Subcutaneous abdominal adipose tissue (tissue), 5 donors: ENCODE results near the gene MAML3.

Experiments used
- H3K27ac ChIP-seq: one replicate; pipeline ENCODE4 v1.7.0; 2013; ENCODE audit warnings: low read depth, mild to moderate bottlenecking, inconsistent platforms, low read length, moderate library complexity
- H3K27me3 ChIP-seq, 5 donors: one replicate each; pipeline ENCODE4 v1.7.0; 2013; ENCODE audit warnings: low read length in 5 of 5, inconsistent platforms in 1 of 5; ENCODE audit not compliant: control insufficient read depth in 5 of 5, insufficient read depth in 4 of 5
- H3K36me3 ChIP-seq, 5 donors: one replicate each; pipeline ENCODE4 v1.7.0; 2013; ENCODE audit warnings: low read length in 5 of 5; ENCODE audit not compliant: control insufficient read depth in 5 of 5, insufficient read depth in 5 of 5
- H3K4me1 ChIP-seq, 5 donors: one replicate each; pipeline ENCODE4 v1.7.0; 2013; ENCODE audit warnings: low read length in 5 of 5, mild to moderate bottlenecking in 3 of 5, moderate library complexity in 1 of 5; ENCODE audit not compliant: control insufficient read depth in 5 of 5, insufficient read depth in 5 of 5
- H3K4me3 ChIP-seq, 5 donors: one replicate each; pipeline ENCODE4 v1.7.0; 2013; ENCODE audit warnings: low read length in 5 of 5, low read depth in 1 of 5
- H3K9ac ChIP-seq, 5 donors: one replicate each; pipeline ENCODE4 v1.7.0; 2013; ENCODE audit warnings: low read length in 5 of 5, mild to moderate bottlenecking in 4 of 5, moderate library complexity in 3 of 5
- H3K9me3 ChIP-seq, 5 donors: one replicate each; pipeline ENCODE4 v1.7.0; 2013; ENCODE audit warnings: low read length in 5 of 5; ENCODE audit not compliant: control insufficient read depth in 5 of 5
- donor health status: healthy.
- donor health status: healthy.
- donor health status: healthy.
- donor health status: healthy.
- donor health status: healthy.

MAML3 gene

DNA sequence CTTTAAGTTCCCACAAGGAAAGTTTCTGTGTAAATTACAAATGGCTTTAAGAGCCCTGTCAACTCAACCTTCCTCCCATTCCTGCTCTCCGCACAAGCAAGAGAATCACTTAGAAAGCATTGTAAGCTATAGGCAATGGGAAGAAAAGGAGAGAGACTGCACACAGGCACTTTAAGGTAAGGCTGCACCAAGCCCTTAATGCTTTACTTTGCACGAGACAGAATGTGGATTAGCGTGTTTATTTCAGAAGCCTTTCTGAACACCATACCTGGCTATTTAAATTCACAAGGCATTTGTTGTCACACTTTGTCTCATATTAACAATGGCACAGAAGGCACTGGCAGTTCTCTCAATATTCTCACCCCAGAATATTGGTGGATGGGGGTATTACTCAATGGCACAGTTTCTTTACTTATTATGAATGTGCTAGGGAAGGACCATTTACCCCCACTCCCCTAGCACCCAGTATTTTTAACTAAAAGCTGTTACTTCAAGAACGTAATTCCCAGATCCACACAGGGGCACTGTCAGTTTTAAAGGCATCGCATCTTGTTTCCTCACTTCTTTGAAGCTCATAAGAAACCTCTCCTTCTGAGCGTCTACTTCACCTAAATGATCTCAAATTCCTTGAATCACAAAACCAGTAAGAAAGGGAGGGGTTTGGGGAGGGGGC is 150.0 kb downstream of the MAML3 start:
- Histone ChIP-seq H3K9ac (peak overlapping the region in 4 of 5 donors; percentile 43 to 68 (median 47)), H3K4me3 (peak overlapping the region; percentile 42 to 61 (median 55)), H3K9me3 (no peaks in the 10 kb centered on the region), H3K4me1 (peaks cover 3 to 25% (median 15%) of the 10 kb centered on the region in 5 donors), H3K36me3 (no peaks in the 10 kb centered on the region), H3K27me3 (no peaks in the 10 kb centered on the region), H3K27ac (no peak overlapping the region)

DNA sequence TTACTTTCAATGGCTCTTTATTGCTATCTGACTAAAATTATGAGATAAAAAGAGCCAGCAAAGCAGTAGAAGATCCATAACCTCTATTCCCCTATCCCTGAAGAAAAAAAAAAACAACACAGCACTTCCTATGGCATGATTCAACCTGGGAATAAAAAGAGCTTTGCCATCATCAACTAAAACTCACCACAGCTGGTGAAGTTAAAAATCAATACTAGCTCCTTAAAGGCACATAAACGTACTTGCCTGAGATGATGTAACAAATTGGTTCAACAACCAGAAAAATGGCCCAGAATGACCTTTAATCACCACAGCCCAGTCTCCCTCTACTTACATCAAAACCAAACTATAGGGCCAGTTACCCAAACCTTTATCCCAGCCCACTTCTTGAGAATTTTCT is 153.8 kb downstream of the MAML3 start:
- Histone ChIP-seq H3K9ac (no peak overlapping the region), H3K36me3 (no peaks in the 10 kb centered on the region), H3K4me1 (peaks cover 3 to 24% (median 15%) of the 10 kb centered on the region in 5 donors), H3K27ac (no peak overlapping the region), H3K9me3 (no peaks in the 10 kb centered on the region), H3K4me3 (no peak overlapping the region), H3K27me3 (no peaks in the 10 kb centered on the region)

DNA sequence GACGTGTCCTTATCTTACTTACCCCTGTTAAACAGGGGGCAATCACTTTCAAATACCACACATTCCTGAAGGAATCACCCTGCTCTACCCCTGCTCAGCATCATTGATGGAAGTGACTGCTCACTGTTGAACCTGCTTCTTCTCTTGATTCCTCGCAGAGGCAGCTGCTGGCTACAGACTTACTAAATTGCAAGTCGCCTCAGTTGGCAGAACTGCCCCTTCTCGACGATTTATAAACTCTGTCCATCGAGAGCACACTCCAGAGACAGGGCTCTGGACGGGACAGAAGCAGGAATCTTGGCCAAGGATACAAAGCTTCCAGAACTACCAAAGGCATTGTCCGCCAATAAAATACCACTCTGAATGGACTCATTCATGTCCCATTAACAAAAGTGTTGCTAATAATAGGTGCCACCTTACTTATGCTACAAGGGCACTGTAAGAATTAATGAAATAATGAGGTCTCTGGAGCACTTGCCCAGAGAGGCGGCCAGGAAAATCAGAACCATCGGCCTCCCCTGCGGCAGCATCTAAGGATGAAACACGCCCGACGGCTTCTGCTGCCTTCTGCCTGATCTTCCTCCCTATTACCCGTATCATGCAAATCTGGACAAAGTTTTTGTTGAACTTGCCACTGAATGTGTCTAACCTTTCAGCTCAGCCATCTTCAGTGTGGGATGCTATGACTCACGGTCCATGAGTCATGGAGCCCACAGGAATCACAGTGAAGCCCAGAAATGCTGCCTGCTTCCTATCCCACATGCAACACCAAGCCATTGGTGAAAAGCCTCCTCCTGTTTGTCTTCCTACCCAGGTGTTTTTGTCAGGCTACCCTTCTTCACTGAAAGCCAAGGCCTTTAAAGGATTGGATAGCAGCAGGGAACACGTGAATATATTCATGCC is 164.9 kb downstream of the MAML3 start:
- H3K4me3 ChIP-seq: no peak overlapping the region
- H3K4me1 ChIP-seq: peaks cover 0 to 23% (median 14%) of the 10 kb centered on the region in 5 donors
- no peak overlapping the region for H3K9ac ChIP-seq
- H3K27ac ChIP-seq: no peak overlapping the region
- no peaks in the 10 kb centered on the region for H3K27me3 ChIP-seq
- no peaks in the 10 kb centered on the region for H3K36me3 ChIP-seq
- H3K9me3 ChIP-seq: no peaks in the 10 kb centered on the region

DNA sequence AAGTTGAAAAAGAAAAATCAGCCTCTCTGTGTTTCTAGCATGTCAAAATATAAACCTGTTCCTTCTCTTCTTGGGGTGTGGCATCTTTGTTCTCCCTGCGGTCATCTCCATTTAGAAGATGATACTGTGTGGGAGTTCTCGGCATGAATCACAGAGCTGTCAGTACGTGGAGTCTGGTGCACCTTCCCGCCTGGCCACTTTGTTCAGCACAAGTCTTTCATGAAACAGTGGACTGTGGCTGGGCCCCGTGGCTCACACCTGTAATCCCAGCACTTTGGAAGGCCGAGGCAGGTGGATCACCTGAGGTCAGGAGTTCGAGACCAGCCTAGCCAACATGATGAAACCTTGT is 166.5 kb downstream of the MAML3 start:
- Histone ChIP-seq H3K27me3 (no peaks in the 10 kb centered on the region), H3K9ac (peak overlapping the region in 1 of 5 donors; percentile 9), H3K27ac (no peak overlapping the region), H3K4me1 (peaks cover 0 to 23% (median 14%) of the 10 kb centered on the region in 5 donors), H3K9me3 (no peaks in the 10 kb centered on the region), H3K36me3 (no peaks in the 10 kb centered on the region), H3K4me3 (no peak overlapping the region)

DNA sequence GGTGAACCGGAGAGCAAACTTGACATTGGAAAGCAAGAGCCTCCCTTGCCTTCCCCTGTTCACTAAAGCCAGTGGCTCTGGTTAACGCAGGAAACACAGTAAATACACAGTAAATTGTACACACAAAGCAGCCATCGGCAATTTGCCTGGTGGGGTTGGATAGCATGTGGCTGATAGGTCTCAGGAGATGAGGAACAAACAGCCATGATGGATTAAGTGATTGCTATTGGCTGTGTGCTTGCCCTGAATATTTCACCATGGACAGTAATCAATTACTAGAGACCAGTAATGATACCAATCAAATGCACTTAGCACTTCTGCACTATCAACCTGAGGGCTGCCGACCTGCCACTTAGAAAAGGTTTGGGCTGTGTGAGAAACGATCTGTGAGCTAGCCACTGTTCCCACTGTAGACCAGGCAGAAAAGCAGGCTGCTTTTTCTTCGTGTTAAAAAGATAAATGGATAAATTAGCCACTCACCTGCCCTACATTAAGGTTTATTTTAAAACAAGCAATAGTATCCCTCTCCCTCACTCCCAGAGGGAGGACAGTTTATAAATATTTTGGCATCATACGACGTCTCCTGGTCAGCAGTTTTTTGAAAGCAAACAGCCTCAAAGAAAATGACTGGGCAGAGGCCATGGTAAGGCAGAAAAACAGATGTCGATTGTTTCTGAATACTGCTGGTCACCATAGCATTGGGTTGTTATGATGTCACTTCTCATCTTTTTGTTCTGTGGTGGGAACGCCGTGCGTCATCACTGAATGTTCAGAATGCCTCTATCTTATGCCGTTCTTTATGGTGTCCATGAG is 167.1 kb downstream of the MAML3 start:
- Histone ChIP-seq H3K36me3 (no peaks in the 10 kb centered on the region), H3K9ac (peak overlapping the region in 2 of 5 donors; percentile 9 to 42), H3K4me1 (peaks cover 0 to 23% (median 14%) of the 10 kb centered on the region in 5 donors), H3K27ac (no peak overlapping the region), H3K4me3 (peak overlapping the region in 1 of 5 donors; percentile 2), H3K9me3 (no peaks in the 10 kb centered on the region), H3K27me3 (no peaks in the 10 kb centered on the region)

DNA sequence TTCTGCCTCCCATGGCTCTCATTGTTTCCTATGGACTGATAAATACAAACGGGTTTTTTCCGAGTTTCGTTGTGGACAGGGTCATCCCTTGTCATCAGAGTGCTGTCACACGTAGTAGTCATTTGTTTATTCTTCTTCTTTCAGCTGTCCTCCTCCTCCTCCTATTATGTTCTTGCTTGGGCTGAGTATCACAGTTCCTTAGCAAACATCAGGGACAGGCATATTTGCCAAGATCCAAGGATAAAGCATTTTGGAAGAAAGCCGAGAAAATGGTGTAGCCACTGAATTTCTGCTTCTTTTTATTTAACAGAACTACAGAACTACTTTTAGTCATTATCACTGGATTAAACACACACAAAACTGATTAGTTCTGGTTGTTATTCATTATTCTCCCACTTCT is 167.9 kb downstream of the MAML3 start:
- no peaks in the 10 kb centered on the region for H3K36me3 ChIP-seq
- H3K9me3 ChIP-seq: no peaks in the 10 kb centered on the region
- peaks cover 0 to 23% (median 14%) of the 10 kb centered on the region in 5 donors for H3K4me1 ChIP-seq
- no peaks in the 10 kb centered on the region for H3K27me3 ChIP-seq
- no peak overlapping the region for H3K27ac ChIP-seq
- peak overlapping the region in 1 of 5 donors; percentile 13 for H3K9ac ChIP-seq
- H3K4me3 ChIP-seq: no peak overlapping the region

DNA sequence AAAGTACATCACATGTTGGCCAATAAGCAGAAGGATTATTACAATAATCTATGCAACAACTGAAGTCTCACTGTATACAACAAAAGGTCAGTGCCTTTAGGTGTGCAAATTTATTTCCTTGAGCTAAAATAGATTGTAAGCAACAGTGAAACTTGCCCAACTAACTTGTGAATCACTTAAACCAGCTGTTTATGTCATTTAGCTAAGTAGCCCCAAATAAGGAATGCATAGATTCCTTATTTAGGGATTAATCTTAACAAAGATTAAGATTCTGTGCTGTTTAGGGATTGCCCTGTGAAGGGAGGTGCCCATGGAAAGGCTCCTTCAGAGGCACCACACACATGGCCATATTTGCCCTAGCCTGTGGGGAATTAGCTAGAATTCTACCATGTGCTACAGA is 168.6 kb downstream of the MAML3 start:
- Histone ChIP-seq H3K27me3 (no peaks in the 10 kb centered on the region), H3K4me3 (no peak overlapping the region), H3K9ac (no peak overlapping the region), H3K27ac (no peak overlapping the region), H3K9me3 (no peaks in the 10 kb centered on the region), H3K36me3 (no peaks in the 10 kb centered on the region), H3K4me1 (peaks cover 0 to 23% (median 14%) of the 10 kb centered on the region in 5 donors)

DNA sequence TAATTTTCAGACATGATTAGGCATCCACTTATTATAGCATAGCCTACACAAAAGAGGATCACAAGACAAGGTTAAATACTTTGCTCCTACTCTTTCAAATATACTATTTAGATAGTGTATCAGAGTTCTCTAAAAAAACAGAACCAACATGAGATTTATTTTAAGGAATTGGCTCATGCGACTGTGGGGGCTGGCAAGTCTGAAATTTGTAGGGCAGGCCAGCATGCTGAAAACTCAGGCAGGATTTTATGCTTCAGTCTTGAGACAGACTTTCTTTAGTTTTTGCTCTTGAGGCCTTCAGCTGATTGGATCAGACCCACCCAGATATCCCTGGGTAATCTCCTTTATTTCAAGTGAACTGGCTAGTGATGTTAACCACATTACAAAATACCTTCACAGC is 169.5 kb downstream of the MAML3 start:
- H3K36me3 ChIP-seq: no peaks in the 10 kb centered on the region
- no peak overlapping the region for H3K27ac ChIP-seq
- no peak overlapping the region for H3K9ac ChIP-seq
- no peak overlapping the region for H3K4me3 ChIP-seq
- peaks cover 0 to 23% (median 14%) of the 10 kb centered on the region in 5 donors for H3K4me1 ChIP-seq
- no peaks in the 10 kb centered on the region for H3K27me3 ChIP-seq
- H3K9me3 ChIP-seq: no peaks in the 10 kb centered on the region

DNA sequence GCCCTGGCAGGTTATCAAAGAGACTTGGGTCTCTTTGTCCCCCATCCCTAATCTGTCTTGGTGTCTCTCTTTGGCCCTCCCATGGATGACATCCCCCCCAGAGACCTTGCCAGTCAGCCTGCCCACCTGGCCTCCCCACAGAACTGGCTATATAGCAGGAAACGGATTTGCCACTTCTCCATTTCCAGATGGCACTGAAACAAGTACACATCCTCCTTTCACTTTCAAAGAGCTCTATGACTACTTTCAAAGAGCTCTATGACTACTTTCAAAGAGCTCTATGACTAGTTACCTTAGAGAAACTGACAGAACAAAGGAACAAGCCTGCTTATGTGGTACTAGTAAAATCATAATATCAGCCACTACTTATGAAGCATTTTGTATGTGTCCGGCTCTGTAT is 175.3 kb downstream of the MAML3 start:
- Histone ChIP-seq H3K4me3 (no peak overlapping the region), H3K36me3 (no peaks in the 10 kb centered on the region), H3K27ac (no peak overlapping the region), H3K9ac (no peak overlapping the region), H3K4me1 (peaks cover 5 to 41% (median 24%) of the 10 kb centered on the region in 5 donors), H3K27me3 (no peaks in the 10 kb centered on the region), H3K9me3 (no peaks in the 10 kb centered on the region)
